H9 (cell line): Measurements from ENCODE around the gene FBXL13. TPM values are rescaled to one million over a fixed set of nuclear protein-coding genes. Genes with fewer than 3 reads are reported as not detected.

Source experiments
- DNase-seq: peaks from one replicate; pipeline ENCODE4 v3.0.0-alpha.2; 2017
- H2AFZ ChIP-seq: one replicate; pipeline ENCODE4 v1.6.1; 2013; ENCODE audit warnings: mild to moderate bottlenecking, low read length, control low read depth, moderate library complexity
- H2AK5ac ChIP-seq: 2 replicates; pipeline ENCODE4 v1.6.1; 2013; ENCODE audit warnings: low read length, control low read depth, mixed read lengths; ENCODE audit not compliant: insufficient read length
- H2BK120ac ChIP-seq: one replicate; pipeline ENCODE4 v1.6.1; 2013; ENCODE audit warnings: low read depth, mild to moderate bottlenecking, low read length, control low read depth, inconsistent platforms; ENCODE audit not compliant: poor library complexity, severe bottlenecking
- H2BK12ac ChIP-seq: 2 replicates; pipeline ENCODE4 v1.6.1; 2013; ENCODE audit warnings: low read length, control low read depth, mixed read lengths, low read depth; ENCODE audit not compliant: insufficient read length
- H2BK15ac ChIP-seq: 2 replicates; pipeline ENCODE4 v1.6.1; 2013; ENCODE audit warnings: low read depth, low read length, control low read depth
- H2BK20ac ChIP-seq: one replicate; pipeline ENCODE4 v1.6.1; 2013; ENCODE audit warnings: low read depth, mild to moderate bottlenecking, low read length, control low read depth, inconsistent platforms; ENCODE audit not compliant: poor library complexity, severe bottlenecking
- H2BK5ac ChIP-seq: 2 replicates; pipeline ENCODE4 v1.6.1; 2013; ENCODE audit warnings: low read length, control low read depth, mixed read lengths; ENCODE audit not compliant: insufficient read length
- H3K14ac ChIP-seq: 2 replicates; pipeline ENCODE4 v1.6.1; 2013; ENCODE audit warnings: low read length, control low read depth; ENCODE audit not compliant: insufficient read depth
- H3K18ac ChIP-seq: 2 replicates; pipeline ENCODE4 v1.6.1; 2013; ENCODE audit warnings: low read depth, mild to moderate bottlenecking, mixed read lengths, low read length, control low read depth; ENCODE audit not compliant: insufficient read length
- H3K23ac ChIP-seq: 2 replicates; pipeline ENCODE4 v1.6.1; 2013; ENCODE audit warnings: low read length, control low read depth, mixed read lengths, low read depth; ENCODE audit not compliant: insufficient read length
- H3K23me2 ChIP-seq: 2 replicates; pipeline ENCODE4 v1.6.1; 2013; ENCODE audit warnings: low read depth, mild to moderate bottlenecking, mixed read lengths, low read length, control low read depth; ENCODE audit not compliant: insufficient read length, poor library complexity, severe bottlenecking
- H3K27ac ChIP-seq: 2 replicates; pipeline ENCODE4 v1.5.1; 2013; ENCODE audit warnings: low read length, control low read depth, mixed read lengths, low read depth; ENCODE audit not compliant: insufficient read length
- H3K27me3 ChIP-seq: 2 replicates; pipeline ENCODE4 v1.6.1; 2013; ENCODE audit warnings: low read length, control low read depth, inconsistent platforms; ENCODE audit not compliant: insufficient read depth
- H3K4ac ChIP-seq: 2 replicates; pipeline ENCODE4 v1.6.1; 2013; ENCODE audit warnings: low read depth, mild to moderate bottlenecking, control low read depth, inconsistent platforms, low read length, moderate library complexity
- H3K4me1 ChIP-seq: 2 replicates; pipeline ENCODE4 v1.6.1; 2013; ENCODE audit warnings: low read length, control low read depth, inconsistent platforms; ENCODE audit not compliant: insufficient read depth
- H3K4me2 ChIP-seq: 2 replicates; pipeline ENCODE4 v1.6.1; 2013; ENCODE audit warnings: low read length, control low read depth, mixed read lengths; ENCODE audit not compliant: insufficient read length, insufficient read depth
- H3K56ac ChIP-seq: 2 replicates; pipeline ENCODE4 v1.6.1; 2013; ENCODE audit warnings: low read depth, mild to moderate bottlenecking, mixed read lengths, low read length, control low read depth; ENCODE audit not compliant: insufficient read length
- H3K79me1 ChIP-seq: 2 replicates; pipeline ENCODE4 v1.6.1; 2013; ENCODE audit warnings: low read depth, mild to moderate bottlenecking, moderate library complexity, low read length, control low read depth, inconsistent platforms; ENCODE audit not compliant: insufficient read depth, poor library complexity, severe bottlenecking
- H3K79me2 ChIP-seq: 2 replicates; pipeline ENCODE4 v1.6.1; 2013; ENCODE audit warnings: low read length, control low read depth, inconsistent platforms; ENCODE audit not compliant: insufficient read depth
- H3K9ac ChIP-seq: 2 replicates; pipeline ENCODE4 v1.6.1; 2013; ENCODE audit warnings: low read length, control low read depth, mixed read lengths; ENCODE audit not compliant: insufficient read length; ENCODE audit errors: extremely low read depth
- H3K9me3 ChIP-seq: one replicate; pipeline ENCODE4 v1.6.1; 2013; ENCODE audit warnings: low read depth, low read length, inconsistent platforms; ENCODE audit not compliant: control insufficient read depth
- H3T11ph ChIP-seq: one replicate; pipeline ENCODE4 v1.6.1; 2013; ENCODE audit warnings: mild to moderate bottlenecking, low read length, control low read depth, inconsistent platforms
- H4K20me1 ChIP-seq: one replicate; pipeline ENCODE4 v1.6.1; 2013; ENCODE audit not compliant: control insufficient read depth, insufficient read length, insufficient read depth
- H4K5ac ChIP-seq: 2 replicates; pipeline ENCODE4 v1.6.1; 2013; ENCODE audit warnings: low read depth, mild to moderate bottlenecking, mixed read lengths, low read length, control low read depth; ENCODE audit not compliant: insufficient read length
- H4K8ac ChIP-seq: replicated peaks from 2 replicates; pipeline ENCODE4 v1.6.1; 2013; ENCODE audit warnings: low read length, control low read depth, mixed read lengths, low read depth; ENCODE audit not compliant: insufficient read length
- H4K91ac ChIP-seq: 2 replicates; pipeline ENCODE4 v1.6.1; 2013; ENCODE audit warnings: low read depth, mild to moderate bottlenecking, moderate library complexity, mixed read lengths, low read length, control low read depth; ENCODE audit not compliant: insufficient read length
- H3K27ac Mint-ChIP-seq, 3 experiments: 2 replicates in 2 of 3; 3 replicates in 1 of 3; pipeline ENCODE4 v1.8.0; 2020 to 2021; ENCODE audit warnings: mixed read lengths in 3 of 3, mild to moderate bottlenecking in 1 of 3, moderate library complexity in 1 of 3
- H3K27me3 Mint-ChIP-seq: 2 replicates; pipeline ENCODE4 v1.8.0; 2021; ENCODE audit warnings: low read depth, mild to moderate bottlenecking, moderate library complexity, mixed read lengths
- H3K36me3 Mint-ChIP-seq, 3 experiments: 2 replicates in 2 of 3; 3 replicates in 1 of 3; pipeline ENCODE4 v1.8.0; 2020 to 2021; ENCODE audit warnings: low read depth in 3 of 3, mixed read lengths in 3 of 3; ENCODE audit not compliant: insufficient read depth in 1 of 3
- H3K4me1 Mint-ChIP-seq, 2 experiments: 2 replicates each; pipeline ENCODE4 v1.8.0; 2020; ENCODE audit warnings: mixed read lengths in 2 of 2
- H3K4me3 Mint-ChIP-seq, 2 experiments: 2 replicates in 1 of 2; 3 replicates in 1 of 2; pipeline ENCODE4 v1.8.0; 2020 to 2021; ENCODE audit warnings: mild to moderate bottlenecking in 2 of 2, mixed read lengths in 2 of 2, moderate library complexity in 1 of 2
- H3K9me3 Mint-ChIP-seq, 2 experiments: 2 replicates in 1 of 2; 3 replicates in 1 of 2; pipeline ENCODE4 v1.8.0; 2020; ENCODE audit warnings: mild to moderate bottlenecking in 2 of 2, mixed read lengths in 2 of 2, moderate library complexity in 1 of 2
- WGBS: extraction: QIAGEN DNeasy Blood & Tissue Kit; methylation state at CpG from one replicate; pipeline ENCODE4 v1.1.7; 2013; ENCODE audit warnings: missing lambda C conversion rate, low lambda C conversion rate, mixed read lengths; ENCODE audit not compliant: insufficient read length; ENCODE audit errors: extremely low coverage; 5-methylcytosine and 5-hydroxymethylcytosine counted together
- total RNA-seq: library from RNA; stranded (reverse); gene quantifications from 2 replicates; pipeline ENCODE4 v1.2.1, GENCODE V29; 2021
- TF ChIP-seq, protein P1 (sequence below): fragments of 200-600 bp; sonication (generic); conservative IDR thresholded peaks from 3 replicates; pipeline ENCODE4 v1.8.0; 2021; ENCODE audit warnings: antibody characterized with exemption, mild to moderate bottlenecking

FBXL13 gene
- total RNA-seq, 1 experiment from 2014 or later = 4.4 TPM

DNA sequence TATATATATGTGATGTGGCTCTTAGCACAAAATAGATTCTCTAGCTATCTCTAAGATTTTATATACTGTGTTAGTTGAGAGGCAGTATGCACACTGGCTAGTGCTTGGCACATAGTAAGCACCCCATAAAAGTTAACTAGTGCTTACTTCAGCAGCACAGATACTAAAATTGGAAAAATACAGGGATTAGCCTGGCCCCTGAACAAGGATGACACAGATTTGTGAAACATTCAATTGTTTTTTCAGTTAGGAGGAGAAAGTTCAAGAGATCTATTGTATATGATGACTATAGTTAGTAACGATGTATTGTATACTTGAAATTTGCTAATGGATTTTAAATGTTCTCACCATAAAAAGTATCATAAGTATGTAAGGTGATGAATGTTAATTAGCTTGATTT is 240.1 kb downstream of the FBXL13 start:
- no peak overlapping the region for H3K14ac ChIP-seq
- H4K91ac ChIP-seq = no peak overlapping the region
- no peak for DNase-seq
- no peak overlapping the region for H3K4me2 ChIP-seq
- no peak overlapping the region for H3K23ac ChIP-seq
- H2BK20ac ChIP-seq = no peak overlapping the region
- no peaks in the 10 kb centered on the region for H3K4me1 ChIP-seq
- no peaks in the 10 kb centered on the region for H3K9me3 ChIP-seq
- H3K27ac ChIP-seq = no peak overlapping the region
- no peaks in the 10 kb centered on the region for H4K20me1 ChIP-seq
- TF ChIP-seq, protein P1, sequence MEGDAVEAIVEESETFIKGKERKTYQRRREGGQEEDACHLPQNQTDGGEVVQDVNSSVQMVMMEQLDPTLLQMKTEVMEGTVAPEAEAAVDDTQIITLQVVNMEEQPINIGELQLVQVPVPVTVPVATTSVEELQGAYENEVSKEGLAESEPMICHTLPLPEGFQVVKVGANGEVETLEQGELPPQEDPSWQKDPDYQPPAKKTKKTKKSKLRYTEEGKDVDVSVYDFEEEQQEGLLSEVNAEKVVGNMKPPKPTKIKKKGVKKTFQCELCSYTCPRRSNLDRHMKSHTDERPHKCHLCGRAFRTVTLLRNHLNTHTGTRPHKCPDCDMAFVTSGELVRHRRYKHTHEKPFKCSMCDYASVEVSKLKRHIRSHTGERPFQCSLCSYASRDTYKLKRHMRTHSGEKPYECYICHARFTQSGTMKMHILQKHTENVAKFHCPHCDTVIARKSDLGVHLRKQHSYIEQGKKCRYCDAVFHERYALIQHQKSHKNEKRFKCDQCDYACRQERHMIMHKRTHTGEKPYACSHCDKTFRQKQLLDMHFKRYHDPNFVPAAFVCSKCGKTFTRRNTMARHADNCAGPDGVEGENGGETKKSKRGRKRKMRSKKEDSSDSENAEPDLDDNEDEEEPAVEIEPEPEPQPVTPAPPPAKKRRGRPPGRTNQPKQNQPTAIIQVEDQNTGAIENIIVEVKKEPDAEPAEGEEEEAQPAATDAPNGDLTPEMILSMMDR = no peak
- H3K27me3 ChIP-seq = no peaks in the 10 kb centered on the region
- WGBS = no CpG with 5 or more reads among the region's 1 CpG
- no peak overlapping the region for H2AK5ac ChIP-seq
- Mint-ChIP-seq H3K9me3 (no peaks in the 10 kb centered on the region), H3K27me3 (no peaks in the 10 kb centered on the region), H3K36me3 (0 out of 7 replicates have a peak, but pooled peaks cover 0 to under 1% (median 0%) of the 10 kb centered on the region in 3 experiments), H3K4me3 (no peak overlapping the region), H3K27ac (no peak overlapping the region), H3K4me1 (peaks cover 8% of the 10 kb centered on the region in 2 experiments)
- no peak overlapping the region for H2BK5ac ChIP-seq
- H4K8ac ChIP-seq = no peak overlapping the region
- no peaks in the 10 kb centered on the region for H3K79me2 ChIP-seq
- no peaks in the 10 kb centered on the region for H3K23me2 ChIP-seq
- H2AFZ ChIP-seq = no peak overlapping the region
- no peak overlapping the region for H4K5ac ChIP-seq
- no peak overlapping the region for H3K18ac ChIP-seq
- no peak overlapping the region for H3T11ph ChIP-seq
- no peak overlapping the region for H3K4ac ChIP-seq
- H3K56ac ChIP-seq = no peak overlapping the region
- no peaks in the 10 kb centered on the region for H3K79me1 ChIP-seq
- H2BK12ac ChIP-seq = no peak overlapping the region
- no peak overlapping the region for H2BK120ac ChIP-seq
- H3K9ac ChIP-seq = no peak overlapping the region
- H2BK15ac ChIP-seq = no peak overlapping the region
